ENCODE measurements around the gene SCN8A.
"Not testable (repeated sequence)": the region's sequence is repeated elsewhere in the genome, so short reads cannot be mapped to it uniquely, and the experiment has no call there.

The SCN8A gene

GRCh38 chr12:51829011-51829481 is 238.0 kb downstream of the SCN8A start:
- H3K36me3 ChIP-seq (ENCODE audit: low read depth) = no peaks in the 10 kb centered on the region
- H3K9me3 ChIP-seq (ENCODE audit: severe bottlenecking) = no peaks in the 10 kb centered on the region
- ATAC-seq (ENCODE audit: low read depth) (no peak), DNase-seq (ENCODE audit: low spot score) (no peak)
- H3K4me3 ChIP-seq (ENCODE audit: severe bottlenecking) = no peak overlapping the region
- TF ChIP-seq CTCF (IDR thresholded peaks at IDR 0.05; ENCODE audit: poor library complexity, severe bottlenecking) = no peak
- peaks cover 8% of the 10 kb centered on the region for H3K4me1 ChIP-seq (ENCODE audit: insufficient read depth, poor library complexity, severe bottlenecking)
- peaks cover 5% of the 10 kb centered on the region for H3K27me3 ChIP-seq (ENCODE audit: insufficient read depth, poor library complexity, severe bottlenecking)
- no peak overlapping the region for H3K27ac ChIP-seq (ENCODE audit: poor library complexity, severe bottlenecking)

GRCh38 chr12:51829641-51830040 is 238.6 kb downstream of the SCN8A start:
- DNase-seq (ENCODE audit: low spot score) (no peak), ATAC-seq (ENCODE audit: low read depth) (no peak)
- peaks cover 8% of the 10 kb centered on the region for H3K4me1 ChIP-seq (ENCODE audit: insufficient read depth, poor library complexity, severe bottlenecking)
- H3K9me3 ChIP-seq (ENCODE audit: severe bottlenecking) = no peaks in the 10 kb centered on the region
- H3K27ac ChIP-seq (ENCODE audit: poor library complexity, severe bottlenecking) = no peak overlapping the region
- H3K4me3 ChIP-seq (ENCODE audit: severe bottlenecking) = no peak overlapping the region
- no peaks in the 10 kb centered on the region for H3K36me3 ChIP-seq (ENCODE audit: low read depth)
- no peak for TF ChIP-seq CTCF (IDR thresholded peaks at IDR 0.05; ENCODE audit: poor library complexity, severe bottlenecking)
- H3K27me3 ChIP-seq (ENCODE audit: insufficient read depth, poor library complexity, severe bottlenecking) = peaks cover 5% of the 10 kb centered on the region

GRCh38 chr12:51831817-51832216 is 240.8 kb downstream of the SCN8A start:
- not testable (repeated sequence) for H3K4me3 ChIP-seq (ENCODE audit: severe bottlenecking); H3K27me3 ChIP-seq (ENCODE audit: insufficient read depth, poor library complexity, severe bottlenecking); ATAC-seq (ENCODE audit: low read depth); H3K36me3 ChIP-seq (ENCODE audit: low read depth); H3K9me3 ChIP-seq (ENCODE audit: severe bottlenecking); DNase-seq (ENCODE audit: low spot score); H3K27ac ChIP-seq (ENCODE audit: poor library complexity, severe bottlenecking); H3K4me1 ChIP-seq (ENCODE audit: insufficient read depth, poor library complexity, severe bottlenecking)

GRCh38 chr12:51832354-51833107 is 241.5 kb downstream of the SCN8A start:
- DNase-seq (ENCODE audit: low spot score) = no peak
- no peak for TF ChIP-seq CTCF (IDR thresholded peaks at IDR 0.05; ENCODE audit: poor library complexity, severe bottlenecking)
- no peak for ATAC-seq (ENCODE audit: low read depth)
- H3K4me3 ChIP-seq (ENCODE audit: severe bottlenecking) = no peak overlapping the region
- H3K36me3 ChIP-seq (ENCODE audit: low read depth) = no peaks in the 10 kb centered on the region
- H3K4me1 ChIP-seq (ENCODE audit: insufficient read depth, poor library complexity, severe bottlenecking) = peaks cover 8% of the 10 kb centered on the region
- H3K9me3 ChIP-seq (ENCODE audit: severe bottlenecking) = no peaks in the 10 kb centered on the region
- peaks cover 5% of the 10 kb centered on the region for H3K27me3 ChIP-seq (ENCODE audit: insufficient read depth, poor library complexity, severe bottlenecking)
- H3K27ac ChIP-seq (ENCODE audit: poor library complexity, severe bottlenecking) = no peak overlapping the region

- Histone ChIP-seq H3K27me3 (ENCODE audit: insufficient read depth, poor library complexity, severe bottlenecking) (peaks cover 5% of the 10 kb centered on the region), H3K9me3 (ENCODE audit: severe bottlenecking) (no peaks in the 10 kb centered on the region), H3K4me3 (ENCODE audit: severe bottlenecking) (no peak overlapping the region), H3K4me1 (ENCODE audit: insufficient read depth, poor library complexity, severe bottlenecking) (no peaks in the 10 kb centered on the region), H3K27ac (ENCODE audit: poor library complexity, severe bottlenecking) (no peak overlapping the region), H3K36me3 (ENCODE audit: low read depth) (no peaks in the 10 kb centered on the region)
- no peak for TF ChIP-seq CTCF (IDR thresholded peaks at IDR 0.05; ENCODE audit: poor library complexity, severe bottlenecking)
- no peak for DNase-seq (ENCODE audit: low spot score)
- no peak for ATAC-seq (ENCODE audit: low read depth)
Observed at GRCh38 chr12:51833448-51834227, 242.6 kb downstream of the SCN8A start.

Data from RWPE2 (cell line).